ENCODE results near the gene STBD1.
"Not testable (repeated sequence)": the region's sequence is repeated elsewhere in the genome, so short reads cannot be mapped to it uniquely, and the experiment has no call there.

STBD1 gene

GRCh38 chr4:76316131-76316530 is 9.6 kb downstream of the STBD1 start:
- no peak for DNase-seq

DNA sequence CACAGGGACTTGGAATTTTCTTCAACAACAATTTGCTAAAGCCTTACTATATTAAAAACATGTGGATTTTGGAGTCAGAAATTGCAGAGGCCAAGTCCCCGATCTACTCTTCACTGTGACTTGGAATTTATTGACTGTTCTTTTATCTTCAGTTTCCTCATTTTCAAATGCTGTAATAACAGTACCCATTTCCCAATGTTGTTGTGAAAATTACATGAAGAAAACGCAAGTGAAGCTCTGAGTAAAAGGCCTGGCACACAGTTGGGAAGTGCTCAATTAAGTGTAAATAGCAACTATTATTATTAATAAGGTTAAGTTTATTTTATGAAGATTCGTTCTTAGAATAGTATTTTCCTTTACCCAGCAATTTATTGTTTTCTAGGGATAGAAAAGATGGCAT is 15.7 kb downstream of the STBD1 start:
- DNase-seq: no peak

DNA sequence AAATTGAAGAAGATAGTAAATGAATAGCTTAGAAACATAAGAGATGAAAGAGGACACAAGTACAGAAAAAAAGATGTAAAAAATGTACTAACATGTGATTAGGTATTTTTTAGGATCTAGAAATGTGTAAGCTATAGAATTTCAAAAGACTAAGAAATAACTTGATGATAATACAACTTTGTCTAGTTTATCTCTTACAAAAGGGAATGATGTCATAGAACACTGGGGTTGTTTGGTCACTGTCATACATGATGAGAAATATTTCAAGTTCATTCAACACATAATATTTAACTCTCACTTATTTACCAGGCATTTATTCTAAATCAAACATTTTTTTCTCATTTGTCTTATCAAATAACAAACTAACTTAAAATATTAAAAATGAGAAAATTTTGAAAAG is 18.5 kb downstream of the STBD1 start:
- no peak for DNase-seq

GRCh38 chr4:76326515-76326914 is 20.0 kb downstream of the STBD1 start:
- DNase-seq: no peak

- DNase-seq: no peak
These were observed 28.4 kb downstream of the STBD1 start for GRCh38 chr4:76334885-76335284.

- DNase-seq: no peak
These were observed 32.8 kb downstream of the STBD1 start for GRCh38 chr4:76339364-76339763.

- DNase-seq: no peak
These were observed 34.5 kb downstream of the STBD1 start for GRCh38 chr4:76341063-76341462.

GRCh38 chr4:76342191-76342590 is 35.7 kb downstream of the STBD1 start:
- no peak for DNase-seq

DNA sequence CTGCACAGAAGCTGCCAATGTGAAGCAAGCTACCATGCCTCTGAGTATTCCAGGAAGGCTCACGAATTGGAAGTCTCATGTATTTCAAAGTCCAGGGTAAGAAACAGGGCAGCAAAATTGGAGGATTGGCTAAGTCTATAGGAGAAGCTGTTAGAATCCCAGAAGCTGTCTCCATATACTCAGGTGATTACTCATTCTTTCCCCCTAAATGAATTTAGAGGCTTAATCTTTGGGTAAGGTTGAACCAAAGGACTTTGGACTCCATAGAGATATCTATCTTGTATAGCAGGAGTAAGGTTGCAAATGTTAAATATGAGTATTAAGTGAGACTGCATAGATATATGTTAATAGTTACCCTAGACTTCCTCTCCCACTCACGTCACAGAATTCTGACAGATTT is 36.3 kb downstream of the STBD1 start:
- no peak for DNase-seq

DNA sequence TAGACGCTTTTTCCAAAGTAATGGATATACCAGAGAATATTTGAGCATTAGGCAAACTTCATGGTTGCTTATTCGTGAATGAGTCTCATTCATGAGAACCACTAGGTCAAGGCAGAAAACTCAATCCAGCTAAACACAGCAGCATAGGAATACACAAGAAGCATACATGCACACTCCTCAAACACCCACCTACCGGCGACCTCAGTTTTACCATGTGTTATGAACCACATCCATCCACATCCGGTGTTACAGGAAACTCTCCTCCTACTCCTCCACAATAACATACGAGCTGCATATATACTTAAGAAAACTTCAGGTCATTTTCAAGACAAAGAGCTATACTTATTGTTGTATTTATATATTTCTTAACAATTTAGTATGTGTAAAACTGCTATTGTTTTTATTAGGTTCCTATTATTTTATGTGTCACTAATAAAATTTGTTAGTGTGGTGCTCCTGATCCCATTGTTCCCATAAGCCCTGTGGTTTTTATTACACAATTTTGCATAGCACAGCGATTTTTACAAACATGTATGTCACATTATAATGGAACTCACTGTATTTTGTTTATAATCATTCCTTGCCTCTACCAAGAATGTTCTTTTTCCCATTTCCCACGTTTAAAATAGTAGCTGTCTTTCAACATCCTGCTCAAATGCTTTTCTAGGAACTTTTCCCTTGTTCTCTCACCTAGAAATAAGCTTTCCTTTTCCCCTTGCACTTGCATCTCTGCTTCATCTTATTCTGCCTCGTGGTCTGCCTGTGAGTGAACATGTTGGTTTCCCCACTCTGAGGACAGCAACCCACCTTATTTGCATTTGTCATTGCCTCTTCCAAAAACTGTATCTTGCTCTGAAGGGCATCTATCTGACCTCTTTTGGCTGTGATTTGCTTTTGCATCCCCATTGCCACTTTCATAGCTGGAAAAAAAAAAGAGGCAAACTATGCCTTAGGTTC is 48.3 kb downstream of the STBD1 start:
- DNase-seq: no peak

DNA sequence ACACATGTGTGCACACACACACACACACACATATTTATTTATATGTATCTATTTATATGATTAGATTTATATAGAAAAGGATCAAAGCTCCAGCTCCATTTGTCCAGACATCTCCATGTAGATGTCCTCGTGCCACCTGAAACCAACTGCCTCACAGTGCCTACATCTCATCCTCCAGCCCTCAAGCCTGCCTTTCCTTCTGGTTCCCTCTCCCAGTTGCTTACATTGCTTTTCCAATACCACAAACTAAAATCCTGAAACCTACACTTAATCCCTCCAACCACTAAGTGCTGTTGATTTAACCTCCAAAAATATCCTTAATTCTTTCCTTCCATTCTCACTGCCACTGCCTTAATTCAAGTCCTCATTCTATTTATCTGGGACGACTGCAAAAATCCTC is 51.4 kb downstream of the STBD1 start:
- no peak for DNase-seq

GRCh38 chr4:76359881-76360466 is 53.4 kb downstream of the STBD1 start:
- DNase-seq: not testable (repeated sequence)

Measured in right kidney (tissue), 1 donor.